Measurements from ENCODE around the gene CBLN3. TPM values are rescaled to one million over a fixed set of nuclear protein-coding genes. Genes with fewer than 3 reads are reported as not detected.

Gene CBLN3
- polyA plus RNA-seq, 2 of the 4 experiments (the other 2 are of a cell fraction), result 1.1 to 1.3 TPM

- DNase-seq (ENCODE audit: low read depth in 1 of 2, low spot score in 1 of 2), result no peak
- Histone ChIP-seq H3K4me1 (no peaks in the 10 kb centered on the region), H3K9me3 (no peaks in the 10 kb centered on the region), H3K4me3 (no peak overlapping the region), H3K27ac (no peak overlapping the region), H3K4me2 (no peak overlapping the region)
- no peak for ATAC-seq
- ChIA-PET CTCF (interaction anchor here (0.7 to 16.5 kb wide), 11 partner anchors 9 to 103 kb away, joined by 3 to 254 read pairs (median 3); partner anchors contain the start of genes ADCY4, CBLN3, KHNYN and RIPK3), POLR2A (interaction anchor here (1.1 to 1.6 kb wide), 2 partner anchors 21 to 43 kb away, joined by 3 to 8 read pairs; partner anchors contain the start of genes CBLN3 and KHNYN)
- FAIRE-seq, result no peak
- 37% methylated on average over 6 of the region's 6 CpGs for WGBS (ENCODE audit: missing lambda C conversion rate)
- TF ChIP-seq RNF2 (IDR thresholded peaks at IDR 0.05; ENCODE audit: borderline replicate concordance, low read depth) (no peak), TP53 (CRISPR knock-in tag; IDR thresholded peaks at IDR 0.05) (no peak), FOSB (CRISPR knock-in tag; IDR thresholded peaks at IDR 0.05) (no peak), RFX5 (IDR thresholded peaks at IDR 0.05) (no peak), REST (IDR thresholded peaks at IDR 0.05) (no peak), CHD2 (IDR thresholded peaks at IDR 0.05; ENCODE audit: low read length, partially characterized antibody) (no peak), JUN (IDR thresholded peaks at IDR 0.05) (no peak), POLR2A (IDR thresholded peaks at IDR 0.05; ENCODE audit: low read length) (no peak), FOSL2 (IDR thresholded peaks at IDR 0.05) (no peak), FOSL2 (CRISPR knock-in tag; IDR thresholded peaks at IDR 0.05) (no peak), HEYL (CRISPR knock-in tag; IDR thresholded peaks at IDR 0.05) (no peak), ESRRA (IDR thresholded peaks at IDR 0.05; ENCODE audit: borderline replicate concordance, low read length) (no peak), RCOR1 (IDR thresholded peaks at IDR 0.05; ENCODE audit: low read depth, low read length) (no peak), EHMT2 (IDR thresholded peaks at IDR 0.05; ENCODE audit: low read depth) (no peak), CTCF (IDR thresholded peaks at IDR 0.05) (no peak), NPAS2 (CRISPR knock-in tag; IDR thresholded peaks at IDR 0.05; ENCODE audit: borderline replicate concordance) (no peak), SREBF2 (IDR thresholded peaks at IDR 0.05) (no peak)
- TF ChIP-seq, protein P1, sequence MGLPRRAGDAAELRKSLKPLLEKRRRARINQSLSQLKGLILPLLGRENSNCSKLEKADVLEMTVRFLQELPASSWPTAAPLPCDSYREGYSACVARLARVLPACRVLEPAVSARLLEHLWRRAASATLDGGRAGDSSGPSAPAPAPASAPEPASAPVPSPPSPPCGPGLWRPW (IDR thresholded peaks at IDR 0.05), result no peak
Observed at GRCh38 chr14:24409192-24409591, 20.3 kb downstream of the CBLN3 start.

DNA sequence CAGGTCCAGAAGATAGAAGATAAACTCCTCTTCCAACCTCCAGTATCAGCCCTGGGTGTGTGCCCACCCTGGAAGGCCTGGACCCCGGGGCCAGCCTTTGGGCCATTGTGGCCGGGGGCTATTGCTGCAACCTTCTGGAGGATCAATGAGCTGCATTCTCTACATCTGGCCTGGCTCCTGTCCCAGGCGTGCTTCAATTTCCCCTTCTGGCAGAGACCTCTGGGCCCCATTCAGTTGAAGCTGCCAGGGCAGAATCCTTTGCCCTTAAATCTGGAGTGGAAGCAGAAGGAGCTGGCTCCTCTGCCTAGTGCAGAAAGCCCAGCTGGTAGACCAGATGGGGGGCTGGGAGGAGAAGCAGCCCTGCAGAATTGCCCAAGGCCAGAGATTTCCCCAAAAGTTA lies 20.7 kb downstream of the CBLN3 start:
- H3K27ac ChIP-seq, result no peak overlapping the region
- H3K4me1 ChIP-seq, result no peaks in the 10 kb centered on the region
- no peak overlapping the region for H3K4me2 ChIP-seq
- 50% methylated on average over 2 of the region's 3 CpGs for WGBS (ENCODE audit: missing lambda C conversion rate)
- H3K4me3 ChIP-seq, result no peak overlapping the region
- H3K9me3 ChIP-seq, result no peaks in the 10 kb centered on the region
- ATAC-seq (no peak), FAIRE-seq (no peak), DNase-seq (ENCODE audit: low read depth in 1 of 2, low spot score in 1 of 2) (no peak)
- ChIA-PET CTCF (interaction anchor here (0.7 to 16.5 kb wide), 10 partner anchors 9 to 103 kb away, joined by 3 to 254 read pairs (median 4); partner anchors contain the start of genes ADCY4, CBLN3, KHNYN and RIPK3), POLR2A (interaction anchor here (1.1 to 1.6 kb wide), 2 partner anchors 21 to 43 kb away, joined by 3 to 8 read pairs; partner anchors contain the start of genes CBLN3 and KHNYN)
- TF ChIP-seq E2F6 (IDR thresholded peaks at IDR 0.05; ENCODE audit: borderline replicate concordance, low read depth) (no peak), CTCF (IDR thresholded peaks at IDR 0.05) (no peak), HOXA7 (CRISPR knock-in tag; IDR thresholded peaks at IDR 0.05) (no peak), ZFP36 (IDR thresholded peaks at IDR 0.05; ENCODE audit: borderline replicate concordance, partially characterized antibody) (no peak), JUN (IDR thresholded peaks at IDR 0.05) (no peak), SMC3 (IDR thresholded peaks at IDR 0.05) (no peak), HOXB13 (CRISPR knock-in tag; IDR thresholded peaks at IDR 0.05; ENCODE audit: low read depth) (no peak), RARB (CRISPR knock-in tag; IDR thresholded peaks at IDR 0.05) (no peak), NR3C1 (IDR thresholded peaks at IDR 0.05) (no peak), EHF (CRISPR knock-in tag; IDR thresholded peaks at IDR 0.05) (no peak), RCOR1 (IDR thresholded peaks at IDR 0.05; ENCODE audit: low read depth, low read length) (no peak), TP53 (CRISPR knock-in tag; IDR thresholded peaks at IDR 0.05) (no peak), FOXS1 (CRISPR knock-in tag; IDR thresholded peaks at IDR 0.05) (no peak), KDM5A (IDR thresholded peaks at IDR 0.05) (no peak), NFE2L2 (conservative IDR thresholded peaks at IDR 0.05; ENCODE audit: low read length) (no peak)

All from A549 (cell line).